ENCODE results near the gene C1D. TPM values are rescaled to one million over a fixed set of nuclear protein-coding genes. Genes with fewer than 3 reads are reported as not detected.
"Not testable (repeated sequence)": the region's sequence is repeated elsewhere in the genome, so short reads cannot be mapped to it uniquely, and the experiment has no call there.

C1D gene
- total and polyA plus RNA-seq, 2 of the 4 experiments (the other 2 are of a cell fraction) = 2.7 to 14.3 TPM

GRCh38 chr2:68074050-68074449, 11.2 kb upstream of the C1D start:
- Histone ChIP-seq H2AK9ac (replicated peaks; ENCODE audit: low read depth, low read length, poor library complexity) (no peak overlapping the region), H3K4ac (ENCODE audit: low read depth, low read length) (no peak overlapping the region), H3K4me2 (ENCODE audit: low read depth, low read length) (no peak overlapping the region), H3K27ac (ENCODE audit: insufficient read depth, low read length) (no peak overlapping the region), H2AK5ac (ENCODE audit: low read depth, low read length) (no peak overlapping the region), H4K5ac (ENCODE audit: low read depth, low read length) (no peak overlapping the region), H4K8ac (ENCODE audit: low read depth in 2 of 2, low read length in 2 of 2) (no peak overlapping the region), H3K79me1 (ENCODE audit: low read depth in 1 of 2, low read length in 2 of 2) (no peaks in the 10 kb centered on the region), H2AFZ (replicated peaks; ENCODE audit: low read length, poor library complexity) (no peak overlapping the region), H4K20me1 (ENCODE audit: insufficient read depth, low read length) (no peaks in the 10 kb centered on the region), H3K9ac (ENCODE audit: low read depth, low read length) (no peak overlapping the region), H3K14ac (replicated peaks; ENCODE audit: low read depth, low read length) (no peak overlapping the region), H2BK5ac (ENCODE audit: low read depth, low read length, poor library complexity, severe bottlenecking) (no peak overlapping the region), H3K18ac (ENCODE audit: low read depth, low read length) (no peak overlapping the region), H2BK15ac (ENCODE audit: low read depth, low read length) (no peak overlapping the region), H3K4me3 (ENCODE audit: insufficient read depth, low read depth, low read length) (no peak overlapping the region), H3K27me3 (ENCODE audit: control insufficient read depth, insufficient read depth, low read length) (peaks cover 22% of the 10 kb centered on the region), H2BK20ac (ENCODE audit: low read depth, low read length) (no peak overlapping the region), H4K91ac (ENCODE audit: insufficient read depth, low read depth, low read length) (no peak overlapping the region), H3K23ac (ENCODE audit: low read depth, low read length) (no peak overlapping the region), H3K36me3 (ENCODE audit: control insufficient read depth, insufficient read depth, low read length) (no peaks in the 10 kb centered on the region), H3K9me1 (ENCODE audit: insufficient read depth, low read length) (no peaks in the 10 kb centered on the region), H2BK120ac (ENCODE audit: low read depth, low read length) (no peak overlapping the region), H3K9me3 (ENCODE audit: control insufficient read depth, insufficient read depth, low read length) (no peaks in the 10 kb centered on the region), H3K56ac (ENCODE audit: extremely low read depth, insufficient read depth, low read length) (no peak overlapping the region), H3K4me1 (ENCODE audit: control insufficient read depth, insufficient read depth, low read length) (no peaks in the 10 kb centered on the region)
- no peak for DNase-seq
- in situ Hi-C loops (cut with MboI; ENCODE audit: low sequenced_read_pairs) = no loop called here
- CTCF ChIA-PET = no interaction called here
- intact Hi-C loops (cut with micrococcal nuclease) = no loop called here
- dilution Hi-C loops (cut with HindIII; ENCODE audit: low sequenced_read_pairs, unreplicated experiment) = no loop called here
- TF ChIP-seq RAD21 (IDR thresholded peaks at IDR 0.05; ENCODE audit: low read length) = no peak
- TF ChIP-seq SMC3 (IDR thresholded peaks at IDR 0.05; ENCODE audit: low read depth, low read length) = no peak
- TF ChIP-seq RFX5 (IDR thresholded peaks at IDR 0.05; ENCODE audit: low read depth, low read length) = no peak
- TF ChIP-seq POLR2A (IDR thresholded peaks at IDR 0.05; ENCODE audit: low read depth, low read length) = no peak
- no peak for TF ChIP-seq MAFK (IDR thresholded peaks at IDR 0.05; ENCODE audit: low read depth, low read length)
- no peak for TF ChIP-seq CEBPB (IDR thresholded peaks at IDR 0.05; ENCODE audit: low read depth, low read length)
- no peak for TF ChIP-seq BHLHE40 (IDR thresholded peaks at IDR 0.05; ENCODE audit: low read depth, low read length)
- no peak for ATAC-seq (ENCODE audit: low read depth)
- 48% methylated on average over 3 of the region's 6 CpGs; no CpG with 5 or more reads in 1 of the 2 experiments for WGBS, 2 experiments (ENCODE audit: extremely low coverage in 2 of 2, insufficient read length in 1 of 2)
- no TSS peak for BruUV-seq (replicated peaks)
- POLR2A ChIA-PET (ENCODE audit: unreplicated experiment) = no interaction called here

- H2BK120ac ChIP-seq (ENCODE audit: low read depth, low read length) = not testable (repeated sequence)
Observed at GRCh38 chr2:68063797-68064646, 1.2 kb upstream of the C1D start.

More at GRCh38 chr2:68063797-68064646, 1.2 kb upstream of the C1D start:
- H3K27me3 ChIP-seq (ENCODE audit: control insufficient read depth, insufficient read depth, low read length); H3K9me3 ChIP-seq (ENCODE audit: control insufficient read depth, insufficient read depth, low read length); H4K20me1 ChIP-seq (ENCODE audit: insufficient read depth, low read length); intact Hi-C loops (cut with micrococcal nuclease); H3K4me2 ChIP-seq (ENCODE audit: low read depth, low read length); H3K27ac ChIP-seq (ENCODE audit: insufficient read depth, low read length); H2BK5ac ChIP-seq (ENCODE audit: low read depth, low read length, poor library complexity, severe bottlenecking); H2AK9ac ChIP-seq (replicated peaks; ENCODE audit: low read depth, low read length, poor library complexity); H3K23ac ChIP-seq (ENCODE audit: low read depth, low read length); H3K9ac ChIP-seq (ENCODE audit: low read depth, low read length); H2AFZ ChIP-seq (replicated peaks; ENCODE audit: low read length, poor library complexity); H3K18ac ChIP-seq (ENCODE audit: low read depth, low read length); H3K4me3 ChIP-seq (ENCODE audit: insufficient read depth, low read depth, low read length); H3K56ac ChIP-seq (ENCODE audit: extremely low read depth, insufficient read depth, low read length); H3K4ac ChIP-seq (ENCODE audit: low read depth, low read length); H3K36me3 ChIP-seq (ENCODE audit: control insufficient read depth, insufficient read depth, low read length); dilution Hi-C loops (cut with HindIII; ENCODE audit: low sequenced_read_pairs, unreplicated experiment); DNase-seq; BruUV-seq (replicated peaks); H2BK20ac ChIP-seq (ENCODE audit: low read depth, low read length); POLR2A ChIA-PET (ENCODE audit: unreplicated experiment); H3K14ac ChIP-seq (replicated peaks; ENCODE audit: low read depth, low read length); H4K5ac ChIP-seq (ENCODE audit: low read depth, low read length); CTCF ChIA-PET; in situ Hi-C loops (cut with MboI; ENCODE audit: low sequenced_read_pairs); ATAC-seq (ENCODE audit: low read depth); H2AK5ac ChIP-seq (ENCODE audit: low read depth, low read length); H2BK15ac ChIP-seq (ENCODE audit: low read depth, low read length); H3K4me1 ChIP-seq (ENCODE audit: control insufficient read depth, insufficient read depth, low read length); H4K91ac ChIP-seq (ENCODE audit: insufficient read depth, low read depth, low read length); H3K9me1 ChIP-seq (ENCODE audit: insufficient read depth, low read length): not testable (repeated sequence)
- WGBS, 2 experiments (ENCODE audit: extremely low coverage in 2 of 2, insufficient read length in 1 of 2) = no CpG with 5 or more reads among the region's 19 CpGs
- H3K79me1 ChIP-seq (ENCODE audit: low read depth in 1 of 2, low read length in 2 of 2) = peaks cover 13 to 31% of the 10 kb centered on the region in 2 experiments
- peak overlapping the region in 1 of 2 experiments; percentile 2; a peak in 1 of 4 replicates for H4K8ac ChIP-seq (ENCODE audit: low read depth in 2 of 2, low read length in 2 of 2)
